Measurements from ENCODE around the gene ATP8B4. TPM values are rescaled to one million over a fixed set of nuclear protein-coding genes. Genes with fewer than 3 reads are reported as not detected.

The ATP8B4 gene
- polyA plus RNA-seq, 1 of the 3 experiments (the other 2 are of a cell fraction), result 0.03 TPM

GRCh38 chr15:49902685-49903501 lies 216.1 kb downstream of the ATP8B4 start:
- no peaks in the 10 kb centered on the region for H3K79me2 ChIP-seq (ENCODE audit: insufficient read depth)
- POLR2A ChIA-PET, result no interaction called here
- no peaks in the 10 kb centered on the region for H4K20me1 ChIP-seq (ENCODE audit: insufficient read depth)
- H3K36me3 ChIP-seq (replicated peaks in 1 of 2; ENCODE audit: control insufficient read depth in 1 of 2, insufficient read depth in 2 of 2, low read length in 1 of 2), result no peaks in the 10 kb centered on the region
- no peak overlapping the region for H3K27ac ChIP-seq (ENCODE audit: low read depth in 2 of 2, low read length in 1 of 2)
- no peaks in the 10 kb centered on the region; a peak in 1 of 4 replicates for H3K4me1 ChIP-seq (ENCODE audit: control insufficient read depth in 1 of 2, insufficient read depth in 2 of 2, low read depth in 1 of 2, low read length in 1 of 2)
- H3K9me3 ChIP-seq, result no peaks in the 10 kb centered on the region
- WGBS (ENCODE audit: low lambda C conversion rate), result 57% methylated on average over 7 of the region's 7 CpGs
- H3F3A ChIP-seq (replicated peaks; ENCODE audit: insufficient read depth), result no peaks in the 10 kb centered on the region
- H3K27me3 ChIP-seq (ENCODE audit: insufficient read depth), result no peaks in the 10 kb centered on the region
- DNase-seq, result no peak
- H2AFZ ChIP-seq (ENCODE audit: low read depth), result no peak overlapping the region
- H3K4me3 ChIP-seq (ENCODE audit: low read depth in 2 of 2, low read length in 1 of 2), result no peak overlapping the region
- CTCF ChIA-PET, result interaction anchor here (0.8 to 4.7 kb wide), 8 partner anchors 12 to 666 kb away, joined by 3 to 24 read pairs (median 4); no protein-coding TSS in a partner anchor
- H3K9ac ChIP-seq, result no peak overlapping the region
- H3K4me2 ChIP-seq, result no peak overlapping the region
- TF ChIP-seq TCF12 (IDR thresholded peaks at IDR 0.05), result no peak
- no peak for TF ChIP-seq REST (IDR thresholded peaks at IDR 0.05; ENCODE audit: low read depth, low read length)
- no peaks in the 10 kb centered on the region for H3K9me2 ChIP-seq

GRCh38 chr15:49901996-49902684 lies 216.9 kb downstream of the ATP8B4 start:
- no peak for DNase-seq
- CTCF ChIA-PET, result interaction anchor here (0.8 to 4.7 kb wide), 9 partner anchors 12 to 666 kb away, joined by 3 to 24 read pairs (median 4); no protein-coding TSS in a partner anchor
- POLR2A ChIA-PET, result no interaction called here
- Histone ChIP-seq H3K4me1 (ENCODE audit: control insufficient read depth in 1 of 2, insufficient read depth in 2 of 2, low read depth in 1 of 2, low read length in 1 of 2) (no peaks in the 10 kb centered on the region; a peak in 1 of 4 replicates), H3K9ac (no peak overlapping the region), H3K9me2 (no peaks in the 10 kb centered on the region), H3K4me2 (no peak overlapping the region), H4K20me1 (ENCODE audit: insufficient read depth) (no peaks in the 10 kb centered on the region), H3K27me3 (ENCODE audit: insufficient read depth) (no peaks in the 10 kb centered on the region), H2AFZ (ENCODE audit: low read depth) (no peak overlapping the region), H3K4me3 (ENCODE audit: low read depth in 2 of 2, low read length in 1 of 2) (no peak overlapping the region), H3F3A (replicated peaks; ENCODE audit: insufficient read depth) (no peaks in the 10 kb centered on the region), H3K9me3 (no peaks in the 10 kb centered on the region), H3K36me3 (replicated peaks in 1 of 2; ENCODE audit: control insufficient read depth in 1 of 2, insufficient read depth in 2 of 2, low read length in 1 of 2) (no peaks in the 10 kb centered on the region), H3K79me2 (ENCODE audit: insufficient read depth) (no peaks in the 10 kb centered on the region), H3K27ac (ENCODE audit: low read depth in 2 of 2, low read length in 1 of 2) (no peak overlapping the region)
- WGBS (ENCODE audit: low lambda C conversion rate), result 30% methylated on average over 2 of the region's 2 CpGs
- TF ChIP-seq USF1 (IDR thresholded peaks at IDR 0.05; ENCODE audit: borderline replicate concordance, low read depth) (peak; percentile 22; the same call in 1 of the 2 replicates), ZBTB33 (IDR thresholded peaks at IDR 0.05; ENCODE audit: borderline replicate concordance, low read depth) (no peak), MEF2A (IDR thresholded peaks at IDR 0.05; ENCODE audit: borderline replicate concordance, low read depth) (no peak), TEAD4 (IDR thresholded peaks at IDR 0.05; ENCODE audit: borderline replicate concordance, insufficient read depth) (no peak), USF2 (IDR thresholded peaks at IDR 0.05; ENCODE audit: borderline replicate concordance, low read depth, low read length) (no peak), RXRA (IDR thresholded peaks at IDR 0.05; ENCODE audit: borderline replicate concordance, low read depth) (no peak), RFX5 (IDR thresholded peaks at IDR 0.05; ENCODE audit: low read length) (no peak), RAD21 (IDR thresholded peaks at IDR 0.05; ENCODE audit: low read length) (peak; percentile 60), FOSL2 (IDR thresholded peaks at IDR 0.05; ENCODE audit: borderline replicate concordance, low read depth) (no peak), SIN3A (IDR thresholded peaks at IDR 0.05; ENCODE audit: borderline replicate concordance, low read depth, low read length) (no peak), REST (IDR thresholded peaks at IDR 0.05; ENCODE audit: low read depth, low read length) (no peak)

Measured in SK-N-SH (cell line).